ENCODE measurements around the gene LAX1. TPM values are rescaled to one million over a fixed set of nuclear protein-coding genes. Genes with fewer than 3 reads are reported as not detected.

The LAX1 gene
- total and polyA plus RNA-seq, 8 donors, result 0.08 to 1.0 (median 0.22) TPM; not detected in 1

DNA sequence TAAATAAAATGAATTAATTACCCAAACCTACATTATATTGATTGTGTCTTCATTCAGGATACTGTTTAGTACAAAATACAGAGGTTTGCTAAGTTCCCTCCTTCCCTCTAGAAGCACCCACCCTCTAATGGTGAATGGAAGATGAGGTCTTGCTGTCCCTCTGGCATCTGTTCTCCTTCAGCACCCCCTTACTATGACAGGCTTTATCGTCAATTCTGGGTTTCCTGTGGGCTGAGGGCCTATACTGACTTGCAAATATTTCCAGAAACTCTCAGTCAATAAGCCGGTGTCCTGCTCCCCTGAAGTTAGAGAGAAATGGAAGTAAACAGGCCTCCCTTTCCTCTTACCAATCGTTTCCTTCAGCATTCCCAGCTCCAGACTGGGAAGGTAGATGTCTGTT lies 13.2 kb downstream of the LAX1 start:
- WGBS, 2 donors, result 68 to 74% methylated on average over 3 of the region's 3 CpGs
- ATAC-seq (no peak), DNase-seq (no peak), FAIRE-seq (no peak)
- H3K4me1 ChIP-seq, result no peaks in the 10 kb centered on the region
- TF ChIP-seq, protein P1, sequence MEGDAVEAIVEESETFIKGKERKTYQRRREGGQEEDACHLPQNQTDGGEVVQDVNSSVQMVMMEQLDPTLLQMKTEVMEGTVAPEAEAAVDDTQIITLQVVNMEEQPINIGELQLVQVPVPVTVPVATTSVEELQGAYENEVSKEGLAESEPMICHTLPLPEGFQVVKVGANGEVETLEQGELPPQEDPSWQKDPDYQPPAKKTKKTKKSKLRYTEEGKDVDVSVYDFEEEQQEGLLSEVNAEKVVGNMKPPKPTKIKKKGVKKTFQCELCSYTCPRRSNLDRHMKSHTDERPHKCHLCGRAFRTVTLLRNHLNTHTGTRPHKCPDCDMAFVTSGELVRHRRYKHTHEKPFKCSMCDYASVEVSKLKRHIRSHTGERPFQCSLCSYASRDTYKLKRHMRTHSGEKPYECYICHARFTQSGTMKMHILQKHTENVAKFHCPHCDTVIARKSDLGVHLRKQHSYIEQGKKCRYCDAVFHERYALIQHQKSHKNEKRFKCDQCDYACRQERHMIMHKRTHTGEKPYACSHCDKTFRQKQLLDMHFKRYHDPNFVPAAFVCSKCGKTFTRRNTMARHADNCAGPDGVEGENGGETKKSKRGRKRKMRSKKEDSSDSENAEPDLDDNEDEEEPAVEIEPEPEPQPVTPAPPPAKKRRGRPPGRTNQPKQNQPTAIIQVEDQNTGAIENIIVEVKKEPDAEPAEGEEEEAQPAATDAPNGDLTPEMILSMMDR (IDR thresholded peaks at IDR 0.05), result no peak
- no peaks in the 10 kb centered on the region for H3K36me3 ChIP-seq
- H3K4me3 ChIP-seq, result no peak overlapping the region
- intact Hi-C loops (cut with DNase I), result no loop called here
- H3K27me3 ChIP-seq, result no peaks in the 10 kb centered on the region
- H3K9me3 ChIP-seq, result no peaks in the 10 kb centered on the region
- H3K27ac ChIP-seq, result no peak overlapping the region

DNA sequence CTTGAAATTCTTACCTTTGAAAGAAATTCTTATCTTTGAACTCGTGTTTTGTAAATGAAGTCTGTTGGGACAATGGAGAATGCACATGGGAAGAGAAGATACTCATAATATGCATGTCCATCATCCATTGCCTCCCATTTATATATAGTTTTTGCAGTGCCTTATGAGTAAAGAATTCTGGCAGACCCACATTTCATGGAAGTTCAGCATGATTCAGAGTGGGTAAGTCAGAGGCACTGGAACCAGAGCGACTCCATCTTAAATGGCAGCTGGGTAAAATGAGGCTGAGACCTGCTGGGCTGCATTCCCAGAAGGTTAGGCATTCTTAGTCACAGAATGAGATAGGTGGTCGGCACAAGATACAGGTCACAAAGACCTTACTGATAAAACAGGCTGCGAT lies 13.8 kb downstream of the LAX1 start:
- no peak for DNase-seq
- TF ChIP-seq, protein P1 (IDR thresholded peaks at IDR 0.05), result no peak
- Histone ChIP-seq H3K27me3 (no peaks in the 10 kb centered on the region), H3K9me3 (no peaks in the 10 kb centered on the region), H3K36me3 (no peaks in the 10 kb centered on the region), H3K4me1 (no peaks in the 10 kb centered on the region), H3K27ac (no peak overlapping the region), H3K4me3 (no peak overlapping the region)
- intact Hi-C loops (cut with DNase I), result no loop called here
- WGBS, 2 donors, result 72 to 82% methylated on average over 4 of the region's 4 CpGs
- no peak for FAIRE-seq
- ATAC-seq, result no peak

GRCh38 chr1:203781962-203782361 lies 17.0 kb downstream of the LAX1 start:
- Histone ChIP-seq H3K36me3 (no peaks in the 10 kb centered on the region), H3K9me3 (no peaks in the 10 kb centered on the region), H3K4me3 (no peak overlapping the region), H3K4me1 (no peaks in the 10 kb centered on the region), H3K27me3 (no peaks in the 10 kb centered on the region), H3K27ac (no peak overlapping the region)
- TF ChIP-seq, protein P1 (IDR thresholded peaks at IDR 0.05), result no peak
- WGBS, 2 donors, result 85 to 88% methylated on average over 7 of the region's 7 CpGs
- intact Hi-C loops (cut with DNase I), result no loop called here
- FAIRE-seq, result no peak
- no peak for ATAC-seq
- no peak for DNase-seq

- no peaks in the 10 kb centered on the region for H3K9me3 ChIP-seq
- peaks cover 0 to 1% (median 0%) of the 10 kb centered on the region in 3 donors for H3K4me1 ChIP-seq
- intact Hi-C loops (cut with DNase I), result no loop called here
- WGBS, 2 donors, result 60 to 71% methylated on average over 3 of the region's 3 CpGs
- TF ChIP-seq, protein P1 (IDR thresholded peaks at IDR 0.05), result no peak
- H3K27me3 ChIP-seq, result no peaks in the 10 kb centered on the region
- ATAC-seq, result no peak
- no peak overlapping the region for H3K4me3 ChIP-seq
- H3K27ac ChIP-seq, result no peak overlapping the region
- FAIRE-seq, result no peak
- H3K36me3 ChIP-seq, result no peaks in the 10 kb centered on the region
- DNase-seq, result no peak
Observed at GRCh38 chr1:203789966-203790365, 25.0 kb downstream of the LAX1 start.

- no peak overlapping the region for H3K27ac ChIP-seq
- ATAC-seq (no peak), FAIRE-seq (no peak), DNase-seq (no peak)
- H3K9me3 ChIP-seq, result no peaks in the 10 kb centered on the region
- H3K4me3 ChIP-seq, result no peak overlapping the region
- H3K27me3 ChIP-seq, result no peaks in the 10 kb centered on the region
- H3K4me1 ChIP-seq, result peaks cover 0 to 4% (median 0%) of the 10 kb centered on the region in 3 donors
- intact Hi-C loops (cut with DNase I), result no loop called here
- TF ChIP-seq, protein P1 (IDR thresholded peaks at IDR 0.05), result no peak
- H3K36me3 ChIP-seq, result no peaks in the 10 kb centered on the region
- WGBS, 2 donors, result 85 to 87% methylated on average over 3 of the region's 3 CpGs
Observed at GRCh38 chr1:203791498-203791897, 26.5 kb downstream of the LAX1 start.

Data from pancreas (tissue), 10 donors.